GM23338 (cell line): ENCODE measurements around the gene ATIC.

Experiments used
- EZH2 ChIP-seq: fragments of 200-600 bp; sonication (generic); IDR thresholded peaks from one replicate; pipeline ENCODE4 v1.8.0; 2017; ENCODE audit warnings: antibody characterized with exemption, mild to moderate bottlenecking, low read depth; ENCODE audit not compliant: unreplicated experiment
- POLR2AphosphoS5 ChIP-seq: IDR thresholded peaks from 2 replicates; pipeline ENCODE4 v1.6.1; 2016; ENCODE audit warnings: antibody characterized with exemption, low read depth
- TF ChIP-seq, protein P1 (sequence below), 2 experiments: fragments of 200-600 bp in 1 of 2; sonication (generic) in 1 of 2; conservative IDR thresholded peaks; 2 replicates each; pipeline versions ENCODE4 v1.5.1 to v1.6.1; 2016 to 2017; ENCODE audit warnings: antibody characterized with exemption in 2 of 2, low read depth in 2 of 2, mild to moderate bottlenecking in 2 of 2, moderate library complexity in 1 of 2

DNA sequence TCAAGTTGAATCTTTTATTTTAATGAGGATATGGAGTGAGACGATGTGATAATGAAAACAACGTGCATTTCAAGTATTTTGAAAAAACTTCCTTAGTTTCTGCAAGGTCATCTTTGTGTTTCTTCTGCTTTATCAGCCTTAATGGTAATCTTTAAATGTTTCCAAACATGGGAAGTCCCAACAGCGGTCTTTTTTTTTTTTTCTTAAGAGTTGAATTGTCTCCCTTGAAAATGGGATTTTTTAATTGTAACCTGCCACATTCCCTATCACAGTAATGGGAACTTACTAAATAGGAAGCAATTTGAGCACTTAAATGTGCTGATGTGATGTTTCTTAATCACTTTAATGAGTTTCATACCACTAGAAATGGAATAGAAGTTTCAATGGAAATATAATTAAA, 45.8 kb downstream of the ATIC start:
- TF ChIP-seq, protein P1, sequence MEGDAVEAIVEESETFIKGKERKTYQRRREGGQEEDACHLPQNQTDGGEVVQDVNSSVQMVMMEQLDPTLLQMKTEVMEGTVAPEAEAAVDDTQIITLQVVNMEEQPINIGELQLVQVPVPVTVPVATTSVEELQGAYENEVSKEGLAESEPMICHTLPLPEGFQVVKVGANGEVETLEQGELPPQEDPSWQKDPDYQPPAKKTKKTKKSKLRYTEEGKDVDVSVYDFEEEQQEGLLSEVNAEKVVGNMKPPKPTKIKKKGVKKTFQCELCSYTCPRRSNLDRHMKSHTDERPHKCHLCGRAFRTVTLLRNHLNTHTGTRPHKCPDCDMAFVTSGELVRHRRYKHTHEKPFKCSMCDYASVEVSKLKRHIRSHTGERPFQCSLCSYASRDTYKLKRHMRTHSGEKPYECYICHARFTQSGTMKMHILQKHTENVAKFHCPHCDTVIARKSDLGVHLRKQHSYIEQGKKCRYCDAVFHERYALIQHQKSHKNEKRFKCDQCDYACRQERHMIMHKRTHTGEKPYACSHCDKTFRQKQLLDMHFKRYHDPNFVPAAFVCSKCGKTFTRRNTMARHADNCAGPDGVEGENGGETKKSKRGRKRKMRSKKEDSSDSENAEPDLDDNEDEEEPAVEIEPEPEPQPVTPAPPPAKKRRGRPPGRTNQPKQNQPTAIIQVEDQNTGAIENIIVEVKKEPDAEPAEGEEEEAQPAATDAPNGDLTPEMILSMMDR (conservative IDR thresholded peaks at IDR 0.05; ENCODE audit: low read depth in 2 of 2), result no peak
- no peak for TF ChIP-seq EZH2
- no peak for TF ChIP-seq POLR2AphosphoS5
